GM19452 (cell line): ENCODE results near the gene AGPAT3.

Experiments used
- ATAC-seq: cut with Tn5 transposase; IDR thresholded peaks from one replicate; pipeline ENCODE4 v1.9.1; 2021; ENCODE audit not compliant: unreplicated experiment

AGPAT3 gene

GRCh38 chr21:43921571-43921978 lies 56.6 kb downstream of the AGPAT3 start:
- no peak for ATAC-seq

GRCh38 chr21:43921979-43922945 lies 57.2 kb downstream of the AGPAT3 start:
- no peak for ATAC-seq

GRCh38 chr21:43922949-43923348 lies 57.9 kb downstream of the AGPAT3 start:
- no peak for ATAC-seq

- ATAC-seq, result no peak
These were observed 58.4 kb downstream of the AGPAT3 start for GRCh38 chr21:43923391-43923790.

- ATAC-seq, result no peak
These were observed 59.5 kb downstream of the AGPAT3 start for GRCh38 chr21:43924421-43925095.

- ATAC-seq, result no peak
These were observed 60.1 kb downstream of the AGPAT3 start for GRCh38 chr21:43925096-43925481.

GRCh38 chr21:43925609-43926008 lies 60.6 kb downstream of the AGPAT3 start:
- no peak for ATAC-seq

GRCh38 chr21:43926196-43926595 lies 61.2 kb downstream of the AGPAT3 start:
- ATAC-seq, result no peak

GRCh38 chr21:43927591-43928221 lies 62.7 kb downstream of the AGPAT3 start:
- ATAC-seq, result no peak

- no peak for ATAC-seq
These were observed 63.5 kb downstream of the AGPAT3 start for GRCh38 chr21:43928222-43929125.

GRCh38 chr21:43929217-43929971 lies 64.4 kb downstream of the AGPAT3 start:
- no peak for ATAC-seq

- ATAC-seq, result no peak
These were observed 65.2 kb downstream of the AGPAT3 start for GRCh38 chr21:43930074-43930847.

GRCh38 chr21:43930848-43931375 lies 65.9 kb downstream of the AGPAT3 start:
- ATAC-seq, result no peak

GRCh38 chr21:43931489-43931888 lies 66.5 kb downstream of the AGPAT3 start:
- ATAC-seq, result no peak

- ATAC-seq, result no peak
These were observed 67.0 kb downstream of the AGPAT3 start for GRCh38 chr21:43932005-43932404.

GRCh38 chr21:43933199-43933598 lies 68.2 kb downstream of the AGPAT3 start:
- no peak for ATAC-seq

- no peak for ATAC-seq
These were observed 68.7 kb downstream of the AGPAT3 start for GRCh38 chr21:43933680-43934079.

GRCh38 chr21:43934116-43934515 lies 69.1 kb downstream of the AGPAT3 start:
- ATAC-seq, result no peak
